B cell (primary cell): ENCODE data around the gene USP44. TPM values are rescaled to one million over a fixed set of nuclear protein-coding genes. Genes with fewer than 3 reads are reported as not detected.

Source experiments
- ATAC-seq: fragments of 200-7000 bp; cut with Tn5 transposase; one replicate; pipeline ENCODE4 v1.10.0; 2021; ENCODE audit warnings: low read depth, mild to moderate bottlenecking, moderate number of reproducible peaks, moderate library complexity
- CTCF ChIA-PET: fragments of 350-600 bp; sonication (Branson Sonifier 250); formaldehyde crosslinking; loops from one replicate; lab custom pipeline; 2021; ENCODE audit warnings: antibody characterized with exemption, inconsistent platforms; lab: Charles Lee
- POLR2A ChIA-PET: fragments of 350-600 bp; sonication (Branson Sonifier 250); formaldehyde crosslinking; loops from one replicate; lab custom pipeline; 2021; ENCODE audit warnings: antibody characterized with exemption; lab: Charles Lee
- DNase-seq: peaks from one replicate; pipeline ENCODE4 v3.0.0; 2013
- H2AFZ ChIP-seq: 2 replicates; pipeline ENCODE4 v1.6.1; 2012; ENCODE audit warnings: mild to moderate bottlenecking, low read depth, low read length; ENCODE audit not compliant: insufficient read depth, poor library complexity, severe bottlenecking
- H3K27ac ChIP-seq, 2 donors: 1 replicate in 1 of 2; 2 replicates in 1 of 2; pipeline ENCODE4 v1.5.1; 2012 to 2013; ENCODE audit warnings: low read length in 2 of 2, mild to moderate bottlenecking in 2 of 2, moderate library complexity in 1 of 2
- H3K27me3 ChIP-seq, 4 experiments: fragments of 200-600 bp in 1 of 4; sonication (generic) in 1 of 4; replicated peaks in 1 of 4; 1 replicate in 2 of 4; 2 replicates in 2 of 4; pipeline versions ENCODE4 v1.6.1 to v1.7.0; 2013 to 2016; ENCODE audit warnings: low read length in 3 of 4, mild to moderate bottlenecking in 2 of 4, mixed read lengths in 1 of 4, moderate library complexity in 1 of 4; ENCODE audit not compliant: insufficient read depth in 4 of 4, control insufficient read depth in 3 of 4; ENCODE audit errors: control extremely low read depth in 1 of 4
- H3K36me3 ChIP-seq, 2 experiments: replicated peaks in 1 of 2; 1 replicate in 1 of 2; 2 replicates in 1 of 2; pipeline versions ENCODE4 v1.6.1 to v1.7.1; 2013; ENCODE audit warnings: low read length in 1 of 2; ENCODE audit not compliant: insufficient read depth in 2 of 2, control insufficient read depth in 1 of 2; ENCODE audit errors: control extremely low read depth in 1 of 2, extremely low read depth in 1 of 2
- H3K4me1 ChIP-seq, 2 donors: fragments of 200-600 bp in 1 of 2; sonication (generic) in 1 of 2; 1 replicate in 1 of 2; 2 replicates in 1 of 2; pipeline versions ENCODE4 v1.5.1 to v1.6.1; 2013 to 2017; ENCODE audit warnings: low read length in 2 of 2; ENCODE audit not compliant: control insufficient read depth in 2 of 2, insufficient read depth in 2 of 2
- H3K4me2 ChIP-seq: replicated peaks from 2 replicates; pipeline ENCODE3; 2012; ENCODE audit warnings: mild to moderate bottlenecking, low read depth, low read length; ENCODE audit not compliant: poor library complexity, severe bottlenecking
- H3K4me3 ChIP-seq, 5 experiments: fragments of 200-600 bp in 1 of 5; sonication (generic) in 1 of 5; 1 replicate in 3 of 5; 2 replicates in 2 of 5; pipeline versions ENCODE4 v1.5.1 to v1.7.0; 2011 to 2016; ENCODE audit warnings: low read length in 4 of 5, mild to moderate bottlenecking in 4 of 5, low read depth in 2 of 5, control low read depth in 1 of 5, moderate library complexity in 1 of 5; ENCODE audit not compliant: insufficient read depth in 1 of 5; ENCODE audit errors: control extremely low read depth in 1 of 5, extremely low read depth in 1 of 5
- H3K79me2 ChIP-seq: fragments of 200-600 bp; sonication (generic); one replicate; pipeline ENCODE4 v1.6.0; 2016; ENCODE audit warnings: low read length; ENCODE audit not compliant: control insufficient read depth, insufficient read depth
- H3K9ac ChIP-seq: fragments of 200-600 bp; sonication (generic); 2 replicates; pipeline ENCODE4 v1.6.1; 2017; ENCODE audit warnings: mild to moderate bottlenecking, low read length, moderate library complexity
- H3K9me3 ChIP-seq, 3 donors: one replicate each; pipeline versions ENCODE4 v1.6.1 to v1.7.1; 2013; ENCODE audit warnings: low read length in 2 of 3; ENCODE audit not compliant: control insufficient read depth in 2 of 3, insufficient read depth in 1 of 3; ENCODE audit errors: control extremely low read depth in 1 of 3
- H4K20me1 ChIP-seq: 2 replicates; pipeline ENCODE4 v1.6.0; 2012; ENCODE audit warnings: mild to moderate bottlenecking, low read length; ENCODE audit not compliant: insufficient read depth, control insufficient read depth, poor library complexity, severe bottlenecking
- H3K27ac Mint-ChIP-seq: one replicate; pipeline ENCODE4 v1.8.0; 2021; ENCODE audit warnings: mixed read lengths
- H3K27me3 Mint-ChIP-seq: one replicate; pipeline ENCODE4 v1.8.0; 2021; ENCODE audit warnings: mixed read lengths
- H3K4me1 Mint-ChIP-seq: one replicate; pipeline ENCODE4 v1.8.0; 2021; ENCODE audit warnings: mixed read lengths
- H3K4me3 Mint-ChIP-seq: one replicate; pipeline ENCODE4 v1.8.0; 2021; ENCODE audit warnings: mixed read lengths
- H3K9me3 Mint-ChIP-seq: one replicate; pipeline ENCODE4 v1.8.0; 2022; ENCODE audit warnings: mixed read lengths; ENCODE audit not compliant: insufficient read depth
- EZH2 ChIP-seq: IDR thresholded peaks from 2 replicates; pipeline ENCODE4 v1.6.1; 2012; ENCODE audit warnings: borderline replicate concordance, low read depth, mild to moderate bottlenecking, moderate library complexity, low read length; ENCODE audit not compliant: insufficient read depth, poor library complexity, severe bottlenecking
- WGBS: methylation state at CpG from one replicate; pipeline ENCODE4 v1.1.5; 2013; ENCODE audit warnings: missing lambda C conversion rate; ENCODE audit not compliant: insufficient coverage; 5-methylcytosine and 5-hydroxymethylcytosine counted together
- intact Hi-C: fragments of 100-400 bp; cut with micrococcal nuclease; formaldehyde crosslinking; loops from one replicate; pipeline ENCODE4 v1.10.0; 2022
- polyA plus RNA-seq: library from polyadenylated mRNA; depleted of rRNA; stranded (reverse); fragments of >200 nt; gene quantifications from 2 replicates; pipeline ENCODE4 v1.2.3, GENCODE V29; 2012
- total RNA-seq, 2 donors: library from RNA; stranded (reverse); fragments of 120-200 nt in 1 of 2; gene quantifications; 1 replicate in 1 of 2; 2 replicates in 1 of 2; pipeline versions ENCODE4 v1.2.3 to v1.2.4, GENCODE V29; 2013 to 2022
- TF ChIP-seq, protein P1 (sequence below): fragments of 200-600 bp; IDR thresholded peaks from one replicate; pipeline ENCODE4 v1.8.0; 2022; ENCODE audit warnings: antibody characterized with exemption, mild to moderate bottlenecking

The USP44 gene
- total and polyA plus RNA-seq, 2 donors (not counting 1 experiment from before 2014, with no cell fraction given) = 2.5 to 7.1 TPM

DNA sequence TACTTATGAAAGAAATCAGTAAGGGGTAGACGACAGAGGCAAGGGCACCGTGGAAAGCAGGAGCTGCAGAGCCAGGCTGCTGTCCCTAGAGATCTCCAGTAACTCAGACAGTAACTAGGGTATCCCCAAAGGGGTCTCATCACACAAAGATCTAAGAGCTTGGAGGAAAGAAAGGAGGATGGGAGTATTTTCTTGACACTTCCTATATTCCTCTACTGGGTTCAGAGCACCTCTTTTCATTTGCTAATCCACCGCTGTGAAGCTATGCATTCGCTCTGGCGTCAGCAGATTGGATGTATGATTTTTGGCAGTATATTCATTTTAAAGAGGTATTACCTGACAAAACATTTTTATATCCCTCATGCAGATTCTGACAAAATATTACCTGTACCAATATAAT is 12.6 kb downstream of the USP44 start:
- no peak overlapping the region for H3K27ac Mint-ChIP-seq
- no peak overlapping the region for H3K9ac ChIP-seq

DNA sequence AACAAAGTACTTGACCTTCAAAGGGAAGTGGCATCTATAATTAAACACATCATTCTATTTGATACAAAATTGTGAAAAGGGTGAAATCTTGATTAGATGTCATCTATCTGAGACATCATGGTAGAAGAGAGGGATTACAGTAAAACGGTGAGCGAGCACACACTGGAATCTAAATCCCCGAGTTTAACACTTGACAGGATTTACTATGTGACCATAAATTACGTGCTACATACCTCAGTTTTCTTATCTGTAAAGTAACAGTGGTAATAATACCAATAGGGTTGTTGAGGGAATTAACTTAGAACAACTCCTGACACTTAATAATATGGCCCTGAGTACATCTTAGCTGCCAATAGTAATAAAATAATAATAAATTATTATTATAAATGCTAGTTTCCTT is 13.3 kb downstream of the USP44 start:
- Mint-ChIP-seq H3K9me3 (no peaks in the 10 kb centered on the region), H3K27me3 (no peaks in the 10 kb centered on the region), H3K4me3 (no peak overlapping the region), H3K27ac (no peak overlapping the region), H3K4me1 (peaks cover 1% of the 10 kb centered on the region)
- intact Hi-C loops = no loop called here
- Histone ChIP-seq H3K4me1 (no peaks in the 10 kb centered on the region), H3K36me3 (no peaks in the 10 kb centered on the region), H3K9me3 (no peaks in the 10 kb centered on the region), H2AFZ (no peak overlapping the region), H4K20me1 (no peaks in the 10 kb centered on the region), H3K9ac (no peak overlapping the region), H3K4me2 (no peak overlapping the region), H3K27me3 (no peaks in the 10 kb centered on the region), H3K27ac (no peak overlapping the region), H3K79me2 (no peaks in the 10 kb centered on the region), H3K4me3 (no peak overlapping the region)
- CTCF ChIA-PET = interaction anchor here (0.9 to 9.7 kb wide), 6 partner anchors 8 to 443 kb away, joined by 3 to 213 read pairs (median 3); no protein-coding TSS in a partner anchor
- DNase-seq (no peak), ATAC-seq (no peak)
- POLR2A ChIA-PET = no interaction called here
- no peak for TF ChIP-seq EZH2
- TF ChIP-seq, protein P1, sequence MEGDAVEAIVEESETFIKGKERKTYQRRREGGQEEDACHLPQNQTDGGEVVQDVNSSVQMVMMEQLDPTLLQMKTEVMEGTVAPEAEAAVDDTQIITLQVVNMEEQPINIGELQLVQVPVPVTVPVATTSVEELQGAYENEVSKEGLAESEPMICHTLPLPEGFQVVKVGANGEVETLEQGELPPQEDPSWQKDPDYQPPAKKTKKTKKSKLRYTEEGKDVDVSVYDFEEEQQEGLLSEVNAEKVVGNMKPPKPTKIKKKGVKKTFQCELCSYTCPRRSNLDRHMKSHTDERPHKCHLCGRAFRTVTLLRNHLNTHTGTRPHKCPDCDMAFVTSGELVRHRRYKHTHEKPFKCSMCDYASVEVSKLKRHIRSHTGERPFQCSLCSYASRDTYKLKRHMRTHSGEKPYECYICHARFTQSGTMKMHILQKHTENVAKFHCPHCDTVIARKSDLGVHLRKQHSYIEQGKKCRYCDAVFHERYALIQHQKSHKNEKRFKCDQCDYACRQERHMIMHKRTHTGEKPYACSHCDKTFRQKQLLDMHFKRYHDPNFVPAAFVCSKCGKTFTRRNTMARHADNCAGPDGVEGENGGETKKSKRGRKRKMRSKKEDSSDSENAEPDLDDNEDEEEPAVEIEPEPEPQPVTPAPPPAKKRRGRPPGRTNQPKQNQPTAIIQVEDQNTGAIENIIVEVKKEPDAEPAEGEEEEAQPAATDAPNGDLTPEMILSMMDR = no peak
- no CpG with 5 or more reads among the region's 4 CpGs for WGBS

More for the DNA sequence above, 12.6 kb downstream of the USP44 start:
- Histone ChIP-seq H3K9me3 (no peaks in the 10 kb centered on the region), H3K4me2 (no peak overlapping the region), H4K20me1 (no peaks in the 10 kb centered on the region), H3K4me1 (no peaks in the 10 kb centered on the region), H2AFZ (no peak overlapping the region), H3K27ac (no peak overlapping the region), H3K79me2 (no peaks in the 10 kb centered on the region), H3K36me3 (no peaks in the 10 kb centered on the region), H3K4me3 (no peak overlapping the region), H3K27me3 (no peaks in the 10 kb centered on the region)
- H3K4me3 Mint-ChIP-seq = no peak overlapping the region
- no peak for ATAC-seq
- intact Hi-C loops = no loop called here
- no peaks in the 10 kb centered on the region for H3K9me3 Mint-ChIP-seq
- H3K4me1 Mint-ChIP-seq = peaks cover 1% of the 10 kb centered on the region
- WGBS = no CpG with 5 or more reads among the region's 5 CpGs
- no peaks in the 10 kb centered on the region for H3K27me3 Mint-ChIP-seq
- no peak for DNase-seq
- ChIA-PET CTCF (interaction anchor here (0.6 to 9.7 kb wide), 6 partner anchors 8 to 443 kb away, joined by 3 to 213 read pairs (median 3); no protein-coding TSS in a partner anchor), POLR2A (no interaction called here)
- no peak for TF ChIP-seq EZH2
